GM19463 (cell line): ENCODE data around the gene PTRHD1.
A peak's percentile ranks its signal among the peaks of the same experiment; 100 is the strongest.
"Not testable (repeated sequence)": the region's sequence is repeated elsewhere in the genome, so short reads cannot be mapped to it uniquely, and the experiment has no call there.

Experiments used
- ATAC-seq: cut with Tn5 transposase; IDR thresholded peaks from one replicate; pipeline ENCODE4 v1.9.1; 2021; ENCODE audit warnings: mild to moderate bottlenecking, moderate library complexity; ENCODE audit not compliant: unreplicated experiment

PTRHD1 gene

GRCh38 chr2:24792874-24793760, at the start of gene PTRHD1, which contains the start of gene CENPO:
Gene PTRHD1 (minus strand): TSS chr2:24793391. CDS start chr2:24793377, 14 bp downstream.
Gene CENPO (plus strand): TSS chr2:24793425. CDS start chr2:24793920, 495 bp downstream.
- ATAC-seq, result peak; percentile 94

GRCh38 chr2:24842081-24843050, 49.2 kb upstream of the PTRHD1 start:
- no peak for ATAC-seq

GRCh38 chr2:24840962-24841945, 48.1 kb upstream of the PTRHD1 start:
- ATAC-seq, result no peak

GRCh38 chr2:24840164-24840869, 47.1 kb upstream of the PTRHD1 start:
- no peak for ATAC-seq

- no peak for ATAC-seq
Observed at GRCh38 chr2:24839729-24840128, 46.5 kb upstream of the PTRHD1 start.

GRCh38 chr2:24838541-24838940, 45.4 kb upstream of the PTRHD1 start:
- ATAC-seq, result no peak

- ATAC-seq, result no peak
Observed at GRCh38 chr2:24837996-24838513, 44.9 kb upstream of the PTRHD1 start.

- ATAC-seq, result no peak
Observed at GRCh38 chr2:24836706-24837105, 43.5 kb upstream of the PTRHD1 start.

GRCh38 chr2:24836206-24836605, 43.0 kb upstream of the PTRHD1 start:
- ATAC-seq, result no peak

GRCh38 chr2:24835411-24835810, 42.2 kb upstream of the PTRHD1 start:
- ATAC-seq, result not testable (repeated sequence)

- no peak for ATAC-seq
Observed at GRCh38 chr2:24834733-24835395, 41.7 kb upstream of the PTRHD1 start.

- no peak for ATAC-seq
Observed at GRCh38 chr2:24833821-24834732, 40.9 kb upstream of the PTRHD1 start.

GRCh38 chr2:24832931-24833701, 39.9 kb upstream of the PTRHD1 start:
- no peak for ATAC-seq

GRCh38 chr2:24832521-24832920, 39.3 kb upstream of the PTRHD1 start:
- no peak for ATAC-seq

- no peak for ATAC-seq
Observed at GRCh38 chr2:24832073-24832461, 38.9 kb upstream of the PTRHD1 start.

GRCh38 chr2:24831221-24832072, 38.3 kb upstream of the PTRHD1 start:
- ATAC-seq, result no peak
